Gastrocnemius medialis (tissue), 4 donors: Measurements from ENCODE around the gene PLCXD1. TPM values are rescaled to one million over a fixed set of nuclear protein-coding genes. Genes with fewer than 3 reads are reported as not detected.
"Not testable (repeated sequence)": the region's sequence is repeated elsewhere in the genome, so short reads cannot be mapped to it uniquely, and the experiment has no call there.

ENCODE experiments used
- ATAC-seq, 2 donors: fragments of 150-250 bp; one replicate each; pipeline ENCODE4 v1.9.1; 2016
- DNase-seq, 2 donors: peaks; one replicate each; pipeline ENCODE4 v3.0.0-alpha.2; 2019
- H3K27ac ChIP-seq, 4 donors: fragments of 200-600 bp; sonication (generic); 1 replicate in 1 of 4; 2 replicates in 3 of 4; pipeline ENCODE4 v1.5.1; 2016 to 2018; ENCODE audit warnings: mild to moderate bottlenecking in 2 of 4, moderate library complexity in 1 of 4
- H3K27me3 ChIP-seq, 3 donors: fragments of 200-600 bp; sonication (generic) in 2 of 3; 1 replicate in 1 of 3; 2 replicates in 2 of 3; pipeline versions ENCODE4 v1.5.1 to v1.6.0; 2016 to 2019; ENCODE audit warnings: mild to moderate bottlenecking in 1 of 3, moderate library complexity in 1 of 3
- H3K36me3 ChIP-seq, 2 donors: fragments of 200-600 bp; sonication (generic) in 1 of 2; one replicate each; pipeline ENCODE4 v1.5.1; 2017 to 2018
- H3K4me1 ChIP-seq, 2 donors: fragments of 200-600 bp; sonication (generic) in 1 of 2; one replicate each; pipeline ENCODE4 v1.5.1; 2016 to 2017; ENCODE audit warnings: mild to moderate bottlenecking in 2 of 2
- H3K4me3 ChIP-seq, 4 donors: fragments of 200-600 bp; sonication (generic) in 3 of 4; 1 replicate in 1 of 4; 2 replicates in 3 of 4; pipeline ENCODE4 v1.5.1; 2016 to 2019; ENCODE audit warnings: mild to moderate bottlenecking in 2 of 4
- H3K9me3 ChIP-seq, 3 donors: fragments of 200-600 bp; sonication (generic) in 2 of 3; 1 replicate in 1 of 3; 2 replicates in 2 of 3; pipeline ENCODE4 v1.5.1; 2016 to 2019
- POLR2A ChIP-seq, 2 donors: fragments of 450-650 bp; IDR thresholded peaks; one replicate each; pipeline ENCODE4 v1.6.1; 2017; ENCODE audit warnings: antibody characterized with exemption in 2 of 2, mild to moderate bottlenecking in 2 of 2, moderate library complexity in 2 of 2
- in situ Hi-C, 4 donors: fragments of 200-750 bp; cut with MboI; loops; one replicate each; pipeline versions ENCODE4 v1.15.0 to v1.8.0; 2017; ENCODE audit warnings: low sequenced_read_pairs in 4 of 4
- intact Hi-C: fragments of 100-400 bp; cut with DNase I; formaldehyde crosslinking; loops from one replicate; pipeline ENCODE4 v1.15.1; 2023; ENCODE audit warnings: low total_unique reads
- total RNA-seq, 4 donors: library from RNA; depleted of rRNA; stranded (reverse); fragments of >200 nt; gene quantifications; one replicate each; pipeline versions ENCODE4 v1.1.0 to v1.2.3, GENCODE V29; 2016
- TF ChIP-seq, protein P1 (sequence below), 5 experiments: fragments of 450-650 bp in 3 of 5; fragments of 200-600 bp in 2 of 5; sonication (generic) in 2 of 5; IDR thresholded peaks in 4 of 5; conservative IDR thresholded peaks in 1 of 5; 1 replicate in 4 of 5; 2 replicates in 1 of 5; pipeline ENCODE4 v1.5.1; 2016 to 2019; ENCODE audit warnings: antibody characterized with exemption in 5 of 5, mild to moderate bottlenecking in 3 of 5, moderate library complexity in 3 of 5

The PLCXD1 gene
- total RNA-seq, 4 donors from 2014 or later = 0.36 to 1.7 (median 0.66) TPM

DNA sequence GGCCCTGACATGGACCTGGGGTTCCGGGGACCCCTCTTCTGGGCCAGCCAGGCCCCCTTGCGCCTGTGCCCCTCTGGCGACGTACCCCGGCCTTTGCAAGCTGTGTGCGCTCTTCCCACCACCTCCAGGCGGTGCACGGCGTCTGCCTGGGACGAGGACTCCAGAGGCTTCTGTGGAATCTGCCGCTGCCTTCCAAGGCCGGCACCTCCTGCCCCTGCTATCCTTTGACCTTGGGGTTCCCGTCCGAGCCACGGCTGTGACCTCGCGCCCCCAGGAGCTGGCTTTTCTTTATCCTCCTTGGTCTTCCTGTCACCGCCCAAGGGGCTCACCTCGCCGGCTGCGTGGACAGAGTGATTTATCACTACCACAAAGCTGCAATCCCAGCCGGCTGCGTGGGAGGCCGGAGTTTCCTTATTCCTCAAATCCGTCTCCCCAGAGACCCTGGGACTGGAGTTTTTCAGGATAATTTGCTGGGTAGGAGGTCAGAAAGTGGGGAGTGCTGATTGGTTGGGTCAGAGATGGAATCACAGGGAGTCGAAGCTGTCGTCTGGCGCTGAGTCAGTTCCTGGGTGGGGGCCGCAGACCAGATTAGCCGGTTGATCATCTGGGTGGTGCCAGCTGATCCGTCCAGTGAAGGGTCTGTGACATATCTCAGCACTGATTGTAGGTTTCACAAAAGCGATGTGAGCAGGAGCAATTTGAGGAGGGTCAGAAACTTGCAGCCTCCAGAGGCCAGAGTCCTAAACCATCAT, 19.8 kb upstream of the PLCXD1 start:
- in situ Hi-C loops = no loop called here
- intact Hi-C loops = no loop called here
- TF ChIP-seq, protein P1, sequence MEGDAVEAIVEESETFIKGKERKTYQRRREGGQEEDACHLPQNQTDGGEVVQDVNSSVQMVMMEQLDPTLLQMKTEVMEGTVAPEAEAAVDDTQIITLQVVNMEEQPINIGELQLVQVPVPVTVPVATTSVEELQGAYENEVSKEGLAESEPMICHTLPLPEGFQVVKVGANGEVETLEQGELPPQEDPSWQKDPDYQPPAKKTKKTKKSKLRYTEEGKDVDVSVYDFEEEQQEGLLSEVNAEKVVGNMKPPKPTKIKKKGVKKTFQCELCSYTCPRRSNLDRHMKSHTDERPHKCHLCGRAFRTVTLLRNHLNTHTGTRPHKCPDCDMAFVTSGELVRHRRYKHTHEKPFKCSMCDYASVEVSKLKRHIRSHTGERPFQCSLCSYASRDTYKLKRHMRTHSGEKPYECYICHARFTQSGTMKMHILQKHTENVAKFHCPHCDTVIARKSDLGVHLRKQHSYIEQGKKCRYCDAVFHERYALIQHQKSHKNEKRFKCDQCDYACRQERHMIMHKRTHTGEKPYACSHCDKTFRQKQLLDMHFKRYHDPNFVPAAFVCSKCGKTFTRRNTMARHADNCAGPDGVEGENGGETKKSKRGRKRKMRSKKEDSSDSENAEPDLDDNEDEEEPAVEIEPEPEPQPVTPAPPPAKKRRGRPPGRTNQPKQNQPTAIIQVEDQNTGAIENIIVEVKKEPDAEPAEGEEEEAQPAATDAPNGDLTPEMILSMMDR (IDR thresholded peaks at IDR 0.05 in 4 of 5, conservative IDR thresholded peaks at IDR 0.05 in 1 of 5) = no peak
- no peak for TF ChIP-seq POLR2A (IDR thresholded peaks at IDR 0.05)
- no peak overlapping the region for H3K4me3 ChIP-seq
- no peaks in the 10 kb centered on the region for H3K27me3 ChIP-seq
- H3K4me1 ChIP-seq = no peaks in the 10 kb centered on the region
- no peak for ATAC-seq
- no peaks in the 10 kb centered on the region for H3K36me3 ChIP-seq
- H3K27ac ChIP-seq = no peak overlapping the region
- DNase-seq = no peak
- no peaks in the 10 kb centered on the region for H3K9me3 ChIP-seq

DNA sequence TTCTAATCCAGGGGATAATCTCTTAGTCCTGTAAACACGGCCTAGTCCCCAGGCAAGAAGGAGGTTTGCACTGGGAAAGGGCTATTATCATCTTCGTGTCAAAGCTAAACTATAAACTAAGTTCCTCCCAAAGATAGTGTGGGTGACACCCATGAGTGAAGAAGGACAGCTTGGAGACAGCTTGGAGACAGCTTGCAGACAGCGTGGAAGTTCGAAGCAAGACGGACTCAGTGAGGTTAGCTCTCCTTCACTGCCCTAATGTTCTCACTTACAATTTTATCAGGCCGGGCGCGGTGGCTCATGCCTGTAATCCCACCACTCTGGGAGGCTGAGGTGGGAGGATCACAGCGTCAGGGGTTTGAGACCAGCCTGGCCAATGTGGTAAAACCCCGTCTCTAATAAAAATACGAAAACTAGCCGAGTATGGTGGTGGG, 19.2 kb upstream of the PLCXD1 start:
- in situ Hi-C loops = no loop called here
- ATAC-seq = no peak
- no peak overlapping the region for H3K4me3 ChIP-seq

DNA sequence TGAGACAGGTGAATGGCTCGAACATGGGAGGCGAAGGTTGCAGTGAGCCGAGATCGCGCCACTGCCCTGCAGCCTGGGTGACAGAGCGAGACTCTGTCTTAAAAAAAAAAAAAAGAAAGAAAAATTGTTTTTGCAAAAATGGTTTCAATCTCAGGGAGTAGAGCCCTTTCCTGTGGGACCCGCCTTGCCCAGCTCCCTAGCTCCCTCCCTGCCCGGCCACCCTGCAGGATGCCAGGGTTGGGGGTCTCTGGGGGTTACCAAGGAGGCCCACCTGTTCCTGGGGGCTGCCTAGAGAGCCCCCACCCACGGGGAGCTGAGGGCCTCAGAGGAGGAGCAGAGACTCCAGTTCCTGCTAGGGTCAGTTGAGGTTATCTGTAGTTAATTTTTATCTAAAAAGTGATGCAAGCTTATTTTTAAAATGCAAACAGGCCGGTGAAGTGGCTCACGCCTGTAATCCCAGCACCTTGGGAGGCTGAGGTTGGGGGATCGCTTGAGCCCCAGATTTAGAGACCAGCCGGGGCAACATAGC, 18.7 kb upstream of the PLCXD1 start:
- no peak overlapping the region for H3K27ac ChIP-seq
- no peaks in the 10 kb centered on the region for H3K27me3 ChIP-seq
- no peaks in the 10 kb centered on the region for H3K36me3 ChIP-seq
- ATAC-seq = no peak
- intact Hi-C loops (no loop called here), in situ Hi-C loops (no loop called here)
- no peak overlapping the region for H3K4me3 ChIP-seq
- TF ChIP-seq, protein P1 (IDR thresholded peaks at IDR 0.05 in 4 of 5, conservative IDR thresholded peaks at IDR 0.05 in 1 of 5) = no peak
- TF ChIP-seq POLR2A (IDR thresholded peaks at IDR 0.05) = no peak
- H3K9me3 ChIP-seq = no peaks in the 10 kb centered on the region
- no peaks in the 10 kb centered on the region for H3K4me1 ChIP-seq
- DNase-seq = no peak

More for the DNA sequence above, 19.2 kb upstream of the PLCXD1 start:
- Histone ChIP-seq H3K4me1 (no peaks in the 10 kb centered on the region), H3K27ac (no peak overlapping the region), H3K27me3 (no peaks in the 10 kb centered on the region), H3K36me3 (no peaks in the 10 kb centered on the region), H3K9me3 (no peaks in the 10 kb centered on the region)
- TF ChIP-seq POLR2A (IDR thresholded peaks at IDR 0.05) = no peak
- TF ChIP-seq, protein P1 (IDR thresholded peaks at IDR 0.05 in 4 of 5, conservative IDR thresholded peaks at IDR 0.05 in 1 of 5) = no peak
- no peak for DNase-seq
- intact Hi-C loops = no loop called here

DNA sequence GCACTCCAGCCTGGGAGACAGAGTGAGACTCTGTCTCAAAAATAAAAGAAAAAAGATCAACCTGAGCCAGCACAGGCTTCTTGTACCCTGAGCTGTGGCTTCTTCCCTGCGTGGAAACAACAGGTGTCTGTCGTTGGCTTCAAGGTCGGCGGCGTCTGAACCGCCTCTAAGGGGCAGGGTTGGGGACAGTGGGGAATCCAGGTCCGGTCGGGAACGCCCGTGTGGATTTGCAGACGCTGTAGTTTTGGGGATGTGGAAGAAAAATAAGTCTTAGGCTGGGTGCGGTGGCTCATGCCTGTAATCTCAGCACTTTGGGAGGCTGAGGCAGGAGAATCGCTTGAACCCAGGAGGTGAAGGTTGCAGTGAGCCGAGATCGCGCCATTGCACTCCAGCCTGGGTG, 17.2 kb upstream of the PLCXD1 start:
- DNase-seq, ATAC-seq, intact Hi-C loops, H3K4me3 ChIP-seq, in situ Hi-C loops, H3K27me3 ChIP-seq, H3K4me1 ChIP-seq, H3K27ac ChIP-seq, H3K36me3 ChIP-seq, H3K9me3 ChIP-seq: not testable (repeated sequence)

DNA sequence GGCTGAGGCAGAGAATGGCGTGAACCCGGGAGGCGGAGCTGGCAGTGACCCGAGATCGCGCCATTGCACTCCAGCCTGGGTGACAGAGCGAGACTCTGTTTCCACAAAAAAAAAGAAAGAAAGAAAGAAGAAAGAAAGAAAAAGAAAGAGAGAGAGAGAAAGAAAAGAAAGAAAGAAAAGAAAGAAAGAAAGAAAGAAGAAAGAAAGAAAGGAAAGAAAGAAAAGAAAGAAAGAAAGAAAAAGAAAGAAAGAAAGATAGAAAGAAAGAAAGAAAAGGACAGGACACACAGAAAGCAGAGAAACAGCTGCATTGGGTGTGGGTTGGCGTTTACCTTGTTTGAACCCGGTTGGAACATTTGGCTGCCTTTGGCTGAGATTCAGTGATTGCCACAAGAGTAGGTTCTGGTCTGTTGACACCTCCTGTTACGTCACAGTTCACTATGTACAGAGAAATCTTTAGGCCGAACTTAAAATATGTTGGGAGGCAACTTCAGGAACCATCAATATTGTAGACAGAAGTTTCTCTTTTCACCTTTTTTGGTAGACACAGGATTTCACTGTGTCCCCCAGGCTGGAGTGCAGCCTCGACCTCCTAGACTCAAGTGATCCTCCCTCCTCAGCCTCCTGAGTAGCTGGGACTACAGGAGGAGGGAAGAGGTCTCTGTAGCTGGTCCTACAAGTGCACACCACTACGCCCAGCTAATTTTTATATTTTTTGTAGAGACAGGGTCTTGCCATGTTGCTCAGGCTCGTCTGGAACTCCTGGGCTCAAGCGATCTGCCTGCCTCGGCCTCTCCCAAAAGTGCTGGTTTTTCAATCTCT, 16.3 kb upstream of the PLCXD1 start:
- no peak overlapping the region for H3K27ac ChIP-seq
- TF ChIP-seq, protein P1 (IDR thresholded peaks at IDR 0.05 in 4 of 5, conservative IDR thresholded peaks at IDR 0.05 in 1 of 5) = no peak
- TF ChIP-seq POLR2A (IDR thresholded peaks at IDR 0.05) = no peak
- in situ Hi-C loops = no loop called here
- DNase-seq (no peak), ATAC-seq (no peak)
- intact Hi-C loops = no loop called here
- H3K4me3 ChIP-seq = no peak overlapping the region
- H3K4me1 ChIP-seq = no peaks in the 10 kb centered on the region
- H3K9me3 ChIP-seq = no peaks in the 10 kb centered on the region
- H3K27me3 ChIP-seq = no peaks in the 10 kb centered on the region
- no peaks in the 10 kb centered on the region for H3K36me3 ChIP-seq
